ENCODE measurements around the gene HS1BP3.

HS1BP3 gene

GRCh38 chr2:20674974-20675679, 24.2 kb upstream of the HS1BP3 start:
- DNase-seq (ENCODE audit: low read depth) = no peak

GRCh38 chr2:20674309-20674965, 23.5 kb upstream of the HS1BP3 start:
- no peak for DNase-seq (ENCODE audit: low read depth)

- DNase-seq (ENCODE audit: low read depth) = no peak
These were observed 22.9 kb upstream of the HS1BP3 start for GRCh38 chr2:20673686-20674308.

GRCh38 chr2:20672201-20672951, 21.5 kb upstream of the HS1BP3 start:
- no peak for DNase-seq (ENCODE audit: low read depth)

GRCh38 chr2:20671736-20672080, 20.8 kb upstream of the HS1BP3 start:
- no peak for DNase-seq (ENCODE audit: low read depth)

- no peak for DNase-seq (ENCODE audit: low read depth)
These were observed 20.3 kb upstream of the HS1BP3 start for GRCh38 chr2:20671036-20671735.

GRCh38 chr2:20670315-20671035, 19.6 kb upstream of the HS1BP3 start:
- no peak for DNase-seq (ENCODE audit: low read depth)

- no peak for DNase-seq (ENCODE audit: low read depth)
These were observed 18.8 kb upstream of the HS1BP3 start for GRCh38 chr2:20669562-20670314.

GRCh38 chr2:20668871-20669475, 18.1 kb upstream of the HS1BP3 start:
- no peak for DNase-seq (ENCODE audit: low read depth)

- DNase-seq (ENCODE audit: low read depth) = no peak
These were observed 17.6 kb upstream of the HS1BP3 start for GRCh38 chr2:20668451-20668850.

- no peak for DNase-seq (ENCODE audit: low read depth)
These were observed 16.9 kb upstream of the HS1BP3 start for GRCh38 chr2:20667531-20668401.

- DNase-seq (ENCODE audit: low read depth) = no peak
These were observed 16.2 kb upstream of the HS1BP3 start for GRCh38 chr2:20667151-20667530.

- no peak for DNase-seq (ENCODE audit: low read depth)
These were observed 15.6 kb upstream of the HS1BP3 start, which contains the start of gene GDF7 for GRCh38 chr2:20666304-20667150. Gene GDF7, plus strand, starts transcription at chr2:20667144. Its CDS starts 96 bp downstream, at chr2:20667240.

GRCh38 chr2:20666005-20666303, 15.1 kb upstream of the HS1BP3 start:
- no peak for DNase-seq (ENCODE audit: low read depth)

- DNase-seq (ENCODE audit: low read depth) = no peak
These were observed 14.5 kb upstream of the HS1BP3 start for GRCh38 chr2:20665243-20666004.

GRCh38 chr2:20664431-20665242, 13.7 kb upstream of the HS1BP3 start:
- no peak for DNase-seq (ENCODE audit: low read depth)

GRCh38 chr2:20664071-20664390, 13.1 kb upstream of the HS1BP3 start:
- no peak for DNase-seq (ENCODE audit: low read depth)

Data from GM04504 (cell line).